MCF 10A (cell line): ENCODE results near the gene MLF2. TPM values are rescaled to one million over a fixed set of nuclear protein-coding genes. Genes with fewer than 3 reads are reported as not detected.

Experiments used
- BruUV-seq: library from RNA; stranded (reverse); fragments of 400-500 nt; replicated peaks from 2 replicates; lab custom pipeline; 2021; lab: Mats Ljungman, UMichigan
- CTCF ChIA-PET: fragments of 300-600 bp; sonication (Branson Sonifier 250); formaldehyde crosslinking; extraction: SDS; loops from one replicate; lab custom pipeline; 2021; ENCODE audit warnings: antibody characterized with exemption, inconsistent platforms; lab: Yijun Ruan, JAX
- POLR2A ChIA-PET: fragments of 300-600, 350-650 bp; sonication (Branson Sonifier 250); formaldehyde crosslinking; extraction: SDS; loops from one replicate; lab custom pipeline; 2020; ENCODE audit warnings: antibody characterized with exemption, inconsistent platforms; lab: Yijun Ruan, JAX
- DNase-seq: peaks from one replicate; pipeline ENCODE4 v3.0.0-alpha.2; 2018; ENCODE audit not compliant: unreplicated experiment
- H3K27ac Mint-ChIP-seq: one replicate; pipeline ENCODE4 v1.8.0; 2022; ENCODE audit warnings: mild to moderate bottlenecking, low read depth, mixed read lengths; ENCODE audit not compliant: unreplicated experiment
- H3K27me3 Mint-ChIP-seq: one replicate; pipeline ENCODE4 v1.8.0; 2022; ENCODE audit warnings: mixed read lengths; ENCODE audit not compliant: insufficient read depth, unreplicated experiment
- H3K36me3 Mint-ChIP-seq: one replicate; pipeline ENCODE4 v1.8.0; 2022; ENCODE audit warnings: mild to moderate bottlenecking, moderate library complexity, mixed read lengths; ENCODE audit not compliant: insufficient read depth, unreplicated experiment
- H3K4me1 Mint-ChIP-seq: one replicate; pipeline ENCODE4 v1.8.0; 2022; ENCODE audit warnings: mixed read lengths; ENCODE audit not compliant: insufficient read depth, unreplicated experiment
- H3K4me3 Mint-ChIP-seq: one replicate; pipeline ENCODE4 v1.8.0; 2022; ENCODE audit warnings: mild to moderate bottlenecking, moderate library complexity, mixed read lengths; ENCODE audit not compliant: unreplicated experiment
- H3K9me3 Mint-ChIP-seq: one replicate; pipeline ENCODE4 v1.8.0; 2022; ENCODE audit warnings: mixed read lengths; ENCODE audit not compliant: unreplicated experiment
- intact Hi-C: fragments of 100-400 bp; cut with micrococcal nuclease; formaldehyde crosslinking; loops from 2 replicates; pipeline ENCODE4 v1.14.1; 2022
- total RNA-seq: library from RNA; stranded (reverse); gene quantifications from 2 replicates; pipeline ENCODE4 v1.2.3, GENCODE V29; 2022
- TF ChIP-seq, protein P1 (sequence below): fragments of 200-600 bp; IDR thresholded peaks from one replicate; pipeline ENCODE4 v1.8.0; 2022; ENCODE audit warnings: antibody characterized with exemption, mild to moderate bottlenecking; ENCODE audit not compliant: unreplicated experiment

The MLF2 gene
- total RNA-seq, 1 experiment from 2014 or later: 151 TPM

DNA sequence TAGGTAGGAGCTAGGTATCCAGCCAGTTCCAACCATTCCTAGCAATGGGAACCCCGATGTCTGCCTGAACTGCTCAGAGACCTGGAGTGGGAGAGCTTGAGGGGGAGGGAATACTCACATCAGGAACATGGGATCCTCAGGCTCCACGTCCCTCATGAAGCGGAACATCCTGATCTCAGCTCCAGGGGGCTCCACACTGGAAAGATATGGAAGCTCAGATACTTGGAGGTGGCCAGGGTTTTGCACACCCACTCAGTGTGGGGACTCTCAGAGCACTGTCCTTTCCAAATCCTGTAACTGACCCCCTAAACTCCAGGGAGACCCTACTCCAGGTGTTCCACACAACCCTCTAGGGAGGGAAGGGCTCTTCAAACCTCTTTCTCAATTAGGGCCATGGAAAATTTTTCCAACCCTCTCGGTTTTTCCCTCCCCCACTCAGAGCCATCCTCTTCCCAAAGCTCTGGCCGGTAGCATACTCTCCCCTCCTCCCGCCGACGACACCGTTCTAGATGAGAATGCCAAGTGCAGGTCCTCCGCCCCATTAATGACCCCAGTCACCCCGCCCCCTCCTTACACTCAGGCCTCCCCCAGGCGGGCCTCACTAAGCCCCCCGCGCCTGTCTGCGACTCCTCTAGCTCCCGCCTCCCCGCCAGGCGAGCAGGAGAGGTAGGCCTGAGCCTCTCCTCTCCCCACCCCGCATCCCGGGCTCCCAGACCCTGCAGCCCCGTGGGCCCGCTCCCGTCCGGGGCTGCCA lies 597 bp downstream of the MLF2 start:
- Mint-ChIP-seq H3K27ac (peak overlapping the region; percentile 92), H3K36me3 (peaks cover 41% of the 10 kb centered on the region), H3K27me3 (no peaks in the 10 kb centered on the region), H3K9me3 (no peaks in the 10 kb centered on the region), H3K4me3 (peak overlapping the region; percentile 95), H3K4me1 (peaks cover 10% of the 10 kb centered on the region)
- ChIA-PET POLR2A (interaction anchor here (0.7 to 4.5 kb wide), 27 partner anchors 8 to 210 kb away, joined by 3 to 119 read pairs (median 9); partner anchors contain the start of genes CDCA3, COPS7A, LAG3 and PTMS), CTCF (interaction anchor here (0.6 to 5.6 kb wide), 39 partner anchors 8 to 309 kb away, joined by 3 to 174 read pairs (median 5); partner anchors contain the start of genes CD4, CDCA3, COPS7A and GNB3)
- TF ChIP-seq, protein P1, sequence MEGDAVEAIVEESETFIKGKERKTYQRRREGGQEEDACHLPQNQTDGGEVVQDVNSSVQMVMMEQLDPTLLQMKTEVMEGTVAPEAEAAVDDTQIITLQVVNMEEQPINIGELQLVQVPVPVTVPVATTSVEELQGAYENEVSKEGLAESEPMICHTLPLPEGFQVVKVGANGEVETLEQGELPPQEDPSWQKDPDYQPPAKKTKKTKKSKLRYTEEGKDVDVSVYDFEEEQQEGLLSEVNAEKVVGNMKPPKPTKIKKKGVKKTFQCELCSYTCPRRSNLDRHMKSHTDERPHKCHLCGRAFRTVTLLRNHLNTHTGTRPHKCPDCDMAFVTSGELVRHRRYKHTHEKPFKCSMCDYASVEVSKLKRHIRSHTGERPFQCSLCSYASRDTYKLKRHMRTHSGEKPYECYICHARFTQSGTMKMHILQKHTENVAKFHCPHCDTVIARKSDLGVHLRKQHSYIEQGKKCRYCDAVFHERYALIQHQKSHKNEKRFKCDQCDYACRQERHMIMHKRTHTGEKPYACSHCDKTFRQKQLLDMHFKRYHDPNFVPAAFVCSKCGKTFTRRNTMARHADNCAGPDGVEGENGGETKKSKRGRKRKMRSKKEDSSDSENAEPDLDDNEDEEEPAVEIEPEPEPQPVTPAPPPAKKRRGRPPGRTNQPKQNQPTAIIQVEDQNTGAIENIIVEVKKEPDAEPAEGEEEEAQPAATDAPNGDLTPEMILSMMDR: no peak
- peak; percentile 28 for DNase-seq
- TSS peak; percentile 17 for BruUV-seq
- intact Hi-C loops: loop anchor here (2.0 kb wide), 1 partner anchor 136 kb away; no protein-coding TSS in a partner anchor

DNA sequence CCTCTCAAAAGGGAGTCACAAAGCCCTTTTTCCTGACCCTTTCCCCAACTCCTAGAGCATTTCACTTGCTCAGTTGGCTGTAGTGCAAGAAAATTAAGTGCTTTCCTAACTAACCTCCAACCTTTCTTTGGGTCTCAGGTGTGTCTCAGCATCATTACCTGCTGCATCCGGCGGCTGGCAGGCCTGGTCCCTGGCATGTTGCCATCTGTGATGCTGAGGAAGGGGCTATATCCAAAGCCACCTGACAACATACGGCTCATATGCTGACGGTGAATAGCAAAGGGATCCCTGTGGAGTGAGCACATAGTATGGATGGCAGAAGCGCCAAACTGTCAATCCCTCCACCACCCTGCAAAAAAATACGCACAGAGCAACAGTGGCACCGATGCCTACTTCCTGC lies 1.2 kb downstream of the MLF2 start:
- peak overlapping the region; percentile 92 for H3K27ac Mint-ChIP-seq
- peaks cover 10% of the 10 kb centered on the region for H3K4me1 Mint-ChIP-seq
- no TSS peak for BruUV-seq
- H3K27me3 Mint-ChIP-seq: no peaks in the 10 kb centered on the region
- H3K36me3 Mint-ChIP-seq: peaks cover 47% of the 10 kb centered on the region
- POLR2A ChIA-PET: interaction anchor here (1.1 to 4.5 kb wide), 11 partner anchors 8 to 146 kb away, joined by 3 to 119 read pairs (median 29); partner anchors contain the start of genes CDCA3, COPS7A, PTMS and USP5
- TF ChIP-seq, protein P1: no peak
- CTCF ChIA-PET: interaction anchor here (0.6 to 5.6 kb wide), 15 partner anchors 9 to 139 kb away, joined by 3 to 174 read pairs (median 18); partner anchors contain the start of genes CDCA3, COPS7A, GNB3 and LPAR5
- H3K4me3 Mint-ChIP-seq: peak overlapping the region; percentile 95
- no peak for DNase-seq
- no peaks in the 10 kb centered on the region for H3K9me3 Mint-ChIP-seq
- intact Hi-C loops: loop anchor here (2.0 kb wide), 1 partner anchor 135 kb away; no protein-coding TSS in a partner anchor

DNA sequence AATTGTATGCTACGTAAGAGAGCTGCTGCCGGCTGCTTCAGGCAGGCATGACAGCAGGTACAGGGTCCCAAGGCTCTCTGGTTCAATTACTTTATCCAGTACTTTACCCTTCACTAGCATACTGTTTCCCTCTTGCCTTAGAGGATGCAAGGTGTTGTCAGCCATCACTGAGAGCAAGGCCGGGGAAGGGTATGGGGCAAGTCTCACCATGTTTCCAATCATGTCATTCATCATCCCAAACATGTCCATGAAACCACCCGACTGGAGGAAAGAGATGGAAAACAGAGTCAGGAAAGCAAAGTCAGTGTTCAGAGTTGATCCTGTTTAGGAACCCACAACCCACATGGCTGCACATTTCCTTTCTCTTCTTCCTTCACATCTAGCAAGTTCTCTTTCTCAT lies 2.4 kb downstream of the MLF2 start:
- no peak for DNase-seq
- Mint-ChIP-seq H3K9me3 (no peaks in the 10 kb centered on the region), H3K36me3 (peaks cover 51% of the 10 kb centered on the region), H3K4me3 (no peak overlapping the region), H3K4me1 (peaks cover 11% of the 10 kb centered on the region), H3K27ac (peak overlapping the region; percentile 49), H3K27me3 (no peaks in the 10 kb centered on the region)
- POLR2A ChIA-PET: interaction anchor here (4.1 kb wide), 1 partner anchor 15 kb away, joined by 46 read pairs; no protein-coding TSS in a partner anchor
- TF ChIP-seq, protein P1: no peak
- intact Hi-C loops: no loop called here
- BruUV-seq: no TSS peak
- CTCF ChIA-PET: no interaction called here

DNA sequence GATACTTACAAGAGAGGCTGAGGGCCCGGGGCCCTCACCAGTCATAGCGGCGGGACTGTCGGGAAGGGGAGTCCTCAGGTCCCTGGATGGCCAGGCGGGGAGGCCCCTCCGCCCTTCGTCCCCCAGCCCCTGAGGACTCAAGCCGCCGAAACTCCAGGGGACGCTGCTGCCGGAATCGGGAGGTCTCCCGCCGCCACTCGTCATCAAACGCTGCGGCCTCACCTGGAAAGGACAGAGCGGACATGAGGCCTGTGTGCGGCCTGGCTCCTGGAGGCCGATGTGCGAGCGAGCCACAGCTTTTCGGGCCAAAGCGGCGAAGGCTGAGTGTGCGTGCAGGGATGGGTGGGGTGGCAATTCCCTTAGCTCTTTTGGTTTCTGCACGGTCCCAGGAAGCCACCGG lies 4.2 kb downstream of the MLF2 start:
- H3K36me3 Mint-ChIP-seq: peaks cover 51% of the 10 kb centered on the region
- peaks cover 18% of the 10 kb centered on the region for H3K4me1 Mint-ChIP-seq
- no peaks in the 10 kb centered on the region for H3K27me3 Mint-ChIP-seq
- CTCF ChIA-PET: no interaction called here
- no peak overlapping the region for H3K4me3 Mint-ChIP-seq
- no peaks in the 10 kb centered on the region for H3K9me3 Mint-ChIP-seq
- no peak overlapping the region for H3K27ac Mint-ChIP-seq
- no peak for DNase-seq
- intact Hi-C loops: no loop called here
- TF ChIP-seq, protein P1: no peak
- no TSS peak for BruUV-seq
- POLR2A ChIA-PET: no interaction called here
